Left lobe of liver (tissue), 2 donors: Measurements from ENCODE around the gene SEPTIN5. TPM values are rescaled to one million over a fixed set of nuclear protein-coding genes. Genes with fewer than 3 reads are reported as not detected.

Experiments used
- ATAC-seq: fragments of 200-7000 bp; cut with Tn5 transposase; one replicate; pipeline ENCODE4 v1.9.1; 2020; ENCODE audit warnings: mild to moderate bottlenecking, moderate library complexity
- DNase-seq: peaks from one replicate; pipeline ENCODE4 v3.0.0-alpha.2; 2020; ENCODE audit warnings: low spot score
- total RNA-seq: library from RNA; stranded (reverse); gene quantifications from one replicate; pipeline ENCODE4 v1.2.1, GENCODE V29; 2021
- donor health status: DM: no; HTN: no; CAD: no; lungs with moderate emphysema.
- donor health status: DM: no; HTN: yes; CAD: no.

The SEPTIN5 gene
- total RNA-seq, 1 donor from 2014 or later = 1.1 TPM

GRCh38 chr22:19731361-19732135 is 17.2 kb downstream of the SEPTIN5 start:
- DNase-seq = no peak
- no peak for ATAC-seq

- DNase-seq (no peak), ATAC-seq (no peak)
Observed at GRCh38 chr22:19732403-19733113, 18.3 kb downstream of the SEPTIN5 start.

GRCh38 chr22:19733755-19734154 is 19.5 kb downstream of the SEPTIN5 start:
- DNase-seq (no peak), ATAC-seq (no peak)

- ATAC-seq (no peak), DNase-seq (no peak)
Observed at GRCh38 chr22:19734163-19734562, 19.9 kb downstream of the SEPTIN5 start.

GRCh38 chr22:19734837-19735382 is 20.6 kb downstream of the SEPTIN5 start:
- ATAC-seq = no peak
- DNase-seq = no peak

GRCh38 chr22:19735665-19736510 is 21.6 kb downstream of the SEPTIN5 start:
- DNase-seq (no peak), ATAC-seq (no peak)

GRCh38 chr22:19737846-19738663 is 23.8 kb downstream of the SEPTIN5 start:
- ATAC-seq = no peak
- DNase-seq = no peak

GRCh38 chr22:19738664-19739447 is 24.6 kb downstream of the SEPTIN5 start:
- ATAC-seq (no peak), DNase-seq (no peak)

GRCh38 chr22:19739448-19739895 is 25.2 kb downstream of the SEPTIN5 start:
- DNase-seq (no peak), ATAC-seq (no peak)

- DNase-seq (no peak), ATAC-seq (no peak)
Observed at GRCh38 chr22:19739911-19740449, 25.7 kb downstream of the SEPTIN5 start.

GRCh38 chr22:19740586-19740985 is 26.3 kb downstream of the SEPTIN5 start:
- DNase-seq = no peak
- ATAC-seq = no peak

GRCh38 chr22:19741053-19741452 is 26.8 kb downstream of the SEPTIN5 start:
- DNase-seq (no peak), ATAC-seq (no peak)

- ATAC-seq (no peak), DNase-seq (no peak)
Observed at GRCh38 chr22:19742160-19743066, 28.1 kb downstream of the SEPTIN5 start.

- no peak for DNase-seq
Observed at GRCh38 chr22:19743081-19743480, 28.8 kb downstream of the SEPTIN5 start.

GRCh38 chr22:19743651-19744050 is 29.3 kb downstream of the SEPTIN5 start:
- no peak for ATAC-seq
- DNase-seq = no peak

More at GRCh38 chr22:19743081-19743480, 28.8 kb downstream of the SEPTIN5 start:
- ATAC-seq = no peak

GRCh38 chr22:19744350-19745006 is 30.2 kb downstream of the SEPTIN5 start:
- no peak for ATAC-seq
- DNase-seq = no peak
